OCI-LY3 (cell line): ENCODE results near the gene CD72.

Source experiments
- EZH2phosphoT487 ChIP-seq: fragments of 200-600 bp; shearing (Covaris generic); IDR thresholded peaks from 2 replicates; pipeline ENCODE4 v1.6.1; 2018; ENCODE audit warnings: antibody characterized with exemption, mixed run types, low read depth
- TF ChIP-seq, protein P1 (sequence below): fragments of 200-600, 300-600 bp; sonication (generic); IDR thresholded peaks from 2 replicates; pipeline ENCODE4 v1.5.1; 2014; ENCODE audit warnings: antibody characterized with exemption, low read length, low read depth

DNA sequence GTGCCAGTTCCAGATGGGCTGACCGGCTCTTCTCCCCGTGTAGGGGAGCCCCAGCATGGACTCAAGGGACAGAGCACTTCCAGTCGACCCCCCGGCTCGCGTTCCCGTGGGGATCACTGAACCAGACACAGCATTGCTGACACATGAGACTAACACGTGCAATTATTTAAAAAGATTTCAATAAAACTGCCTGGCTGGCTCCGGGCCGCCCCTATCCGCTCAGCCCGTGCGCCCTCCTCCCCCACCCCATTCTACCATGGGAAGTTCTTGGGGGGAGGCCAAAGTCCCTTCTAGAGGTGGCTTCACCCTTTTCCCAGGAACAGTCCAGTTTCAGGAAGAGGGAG lies 8.4 kb downstream of the CD72 start:
- TF ChIP-seq, protein P1, sequence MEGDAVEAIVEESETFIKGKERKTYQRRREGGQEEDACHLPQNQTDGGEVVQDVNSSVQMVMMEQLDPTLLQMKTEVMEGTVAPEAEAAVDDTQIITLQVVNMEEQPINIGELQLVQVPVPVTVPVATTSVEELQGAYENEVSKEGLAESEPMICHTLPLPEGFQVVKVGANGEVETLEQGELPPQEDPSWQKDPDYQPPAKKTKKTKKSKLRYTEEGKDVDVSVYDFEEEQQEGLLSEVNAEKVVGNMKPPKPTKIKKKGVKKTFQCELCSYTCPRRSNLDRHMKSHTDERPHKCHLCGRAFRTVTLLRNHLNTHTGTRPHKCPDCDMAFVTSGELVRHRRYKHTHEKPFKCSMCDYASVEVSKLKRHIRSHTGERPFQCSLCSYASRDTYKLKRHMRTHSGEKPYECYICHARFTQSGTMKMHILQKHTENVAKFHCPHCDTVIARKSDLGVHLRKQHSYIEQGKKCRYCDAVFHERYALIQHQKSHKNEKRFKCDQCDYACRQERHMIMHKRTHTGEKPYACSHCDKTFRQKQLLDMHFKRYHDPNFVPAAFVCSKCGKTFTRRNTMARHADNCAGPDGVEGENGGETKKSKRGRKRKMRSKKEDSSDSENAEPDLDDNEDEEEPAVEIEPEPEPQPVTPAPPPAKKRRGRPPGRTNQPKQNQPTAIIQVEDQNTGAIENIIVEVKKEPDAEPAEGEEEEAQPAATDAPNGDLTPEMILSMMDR = no peak
- TF ChIP-seq EZH2phosphoT487 = no peak
